ENCODE results near the gene APOO. TPM values are rescaled to one million over a fixed set of nuclear protein-coding genes. Genes with fewer than 3 reads are reported as not detected.

Gene APOO
- total RNA-seq (10 to 100 TPM; 29.4 to 31.1 TPM), polyA plus RNA-seq (ENCODE audit: insufficient read depth, low read depth, low replicate concordance) (33.8 TPM)
- long read RNA-seq, donor 1, transcript APOO-201 (9 exons, 1,118 nt): major isoform, 6 of 18 reads
- long read RNA-seq, donor 1, partial matches to known transcripts: 0 of 18 reads
- long read RNA-seq, donor 1, other reads (novel, unspliced or antisense): 12 of 18 reads
- long read RNA-seq, donor 2, transcript APOO-201 (9 exons, 1,118 nt): major isoform, 5 of 15 reads
- long read RNA-seq, donor 2, partial matches to known transcripts: 0 of 15 reads
- long read RNA-seq, donor 2, other reads (novel, unspliced or antisense): 10 of 15 reads

- peak within 1 kb of the TSS; percentile 81 to 84 for H3K27ac ChIP-seq
- peak within 1 kb of the TSS; percentile 59 to 73 for H3K4me3 ChIP-seq
- H3K36me3 ChIP-seq (ENCODE audit: low read depth, missing control alignments): no peaks in the 10 kb centered on the region
- intact Hi-C loops (cut with DNase I; ENCODE audit: low total_unique reads): loop anchor here (10.0 kb wide), 1 partner anchor 123 kb away; the partner anchor contains the start of gene SAT1
- DNase-seq: peak; percentile 93
- H3K4me1 ChIP-seq: no peaks in the 10 kb centered on the region
- TF ChIP-seq POLR2A (IDR thresholded peaks at IDR 0.05) (no peak), CTCF (IDR thresholded peaks at IDR 0.05) (peak; percentile 42 to 87 (median 81))
- no peaks in the 10 kb centered on the region for H3K9me3 ChIP-seq
- H3K27me3 ChIP-seq: no peaks in the 10 kb centered on the region
- WGBS, 2 donors: 1% methylated on average over 16 to 39 of the region's 81 CpGs
These were observed at the start of gene APOO, which contains the start of gene CXorf58 for GRCh38 chrX:23907498-23908218. Gene APOO, minus strand, starts transcription at chrX:23907938. Its CDS starts 236 bp downstream, at chrX:23907702. Gene CXorf58, plus strand, starts transcription at chrX:23908006. Its CDS starts 2,297 bp downstream, at chrX:23910303.

GRCh38 chrX:23954396-23954795, 46.7 kb upstream of the APOO start:
- 71 to 75% methylated on average over 4 of the region's 4 CpGs for WGBS, 2 donors
- Histone ChIP-seq H3K9me3 (no peaks in the 10 kb centered on the region), H3K27ac (no peak overlapping the region), H3K4me3 (no peak overlapping the region), H3K27me3 (no peaks in the 10 kb centered on the region), H3K4me1 (no peaks in the 10 kb centered on the region), H3K36me3 (ENCODE audit: low read depth, missing control alignments) (no peaks in the 10 kb centered on the region)
- intact Hi-C loops (cut with DNase I; ENCODE audit: low total_unique reads): no loop called here
- TF ChIP-seq CTCF (IDR thresholded peaks at IDR 0.05) (no peak), POLR2A (IDR thresholded peaks at IDR 0.05) (no peak)
- DNase-seq: no peak

GRCh38 chrX:23953908-23954269, 46.2 kb upstream of the APOO start:
- H3K4me1 ChIP-seq: no peaks in the 10 kb centered on the region
- H3K27ac ChIP-seq: no peak overlapping the region
- DNase-seq: no peak
- intact Hi-C loops (cut with DNase I; ENCODE audit: low total_unique reads): no loop called here
- no peaks in the 10 kb centered on the region for H3K9me3 ChIP-seq
- H3K27me3 ChIP-seq: no peaks in the 10 kb centered on the region
- WGBS, 2 donors: 80 to 95% methylated on average over 8 to 11 of the region's 11 CpGs
- no peaks in the 10 kb centered on the region for H3K36me3 ChIP-seq (ENCODE audit: low read depth, missing control alignments)
- H3K4me3 ChIP-seq: no peak overlapping the region
- TF ChIP-seq CTCF (IDR thresholded peaks at IDR 0.05): no peak
- no peak for TF ChIP-seq POLR2A (IDR thresholded peaks at IDR 0.05)

- Histone ChIP-seq H3K9me3 (no peaks in the 10 kb centered on the region), H3K27me3 (no peaks in the 10 kb centered on the region), H3K36me3 (ENCODE audit: low read depth, missing control alignments) (no peaks in the 10 kb centered on the region), H3K27ac (no peak overlapping the region), H3K4me1 (no peaks in the 10 kb centered on the region), H3K4me3 (no peak overlapping the region)
- 52 to 69% methylated on average over 8 to 9 of the region's 9 CpGs for WGBS, 2 donors
- intact Hi-C loops (cut with DNase I; ENCODE audit: low total_unique reads): no loop called here
- no peak for DNase-seq
- TF ChIP-seq POLR2A (IDR thresholded peaks at IDR 0.05) (no peak), CTCF (IDR thresholded peaks at IDR 0.05) (no peak)
These were observed 45.5 kb upstream of the APOO start for GRCh38 chrX:23952984-23953907.

Measured in testis (tissue), 5 donors.